Measurements from ENCODE around the gene KCNK3.

DNA sequence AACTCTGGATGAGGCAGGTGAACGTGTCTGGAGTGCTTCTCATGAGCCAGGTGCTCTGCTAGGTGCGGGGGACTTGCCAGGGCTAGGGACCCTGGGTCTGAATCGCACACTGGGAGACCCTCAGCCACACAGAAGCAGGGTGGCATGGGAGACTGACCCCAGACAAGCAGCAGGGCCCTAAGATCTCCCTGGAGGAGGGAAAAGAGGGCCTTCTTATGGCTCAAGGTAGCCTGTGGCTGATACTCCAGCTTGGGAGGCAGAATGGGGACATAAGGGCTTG is 38.5 kb upstream of the KCNK3 start:
- TF ChIP-seq, protein P1, sequence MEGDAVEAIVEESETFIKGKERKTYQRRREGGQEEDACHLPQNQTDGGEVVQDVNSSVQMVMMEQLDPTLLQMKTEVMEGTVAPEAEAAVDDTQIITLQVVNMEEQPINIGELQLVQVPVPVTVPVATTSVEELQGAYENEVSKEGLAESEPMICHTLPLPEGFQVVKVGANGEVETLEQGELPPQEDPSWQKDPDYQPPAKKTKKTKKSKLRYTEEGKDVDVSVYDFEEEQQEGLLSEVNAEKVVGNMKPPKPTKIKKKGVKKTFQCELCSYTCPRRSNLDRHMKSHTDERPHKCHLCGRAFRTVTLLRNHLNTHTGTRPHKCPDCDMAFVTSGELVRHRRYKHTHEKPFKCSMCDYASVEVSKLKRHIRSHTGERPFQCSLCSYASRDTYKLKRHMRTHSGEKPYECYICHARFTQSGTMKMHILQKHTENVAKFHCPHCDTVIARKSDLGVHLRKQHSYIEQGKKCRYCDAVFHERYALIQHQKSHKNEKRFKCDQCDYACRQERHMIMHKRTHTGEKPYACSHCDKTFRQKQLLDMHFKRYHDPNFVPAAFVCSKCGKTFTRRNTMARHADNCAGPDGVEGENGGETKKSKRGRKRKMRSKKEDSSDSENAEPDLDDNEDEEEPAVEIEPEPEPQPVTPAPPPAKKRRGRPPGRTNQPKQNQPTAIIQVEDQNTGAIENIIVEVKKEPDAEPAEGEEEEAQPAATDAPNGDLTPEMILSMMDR (IDR thresholded peaks at IDR 0.05; ENCODE audit: poor library complexity, severe bottlenecking): no peak
- no peak for TF ChIP-seq EZH2 (IDR thresholded peaks at IDR 0.05; ENCODE audit: borderline replicate concordance, insufficient read depth, low read length, poor library complexity, severe bottlenecking)
